ENCODE measurements around the gene CAMSAP1. TPM values are rescaled to one million over a fixed set of nuclear protein-coding genes. Genes with fewer than 3 reads are reported as not detected.

The CAMSAP1 gene
- total RNA-seq, 1 experiment from 2014 or later = 16.7 TPM

DNA sequence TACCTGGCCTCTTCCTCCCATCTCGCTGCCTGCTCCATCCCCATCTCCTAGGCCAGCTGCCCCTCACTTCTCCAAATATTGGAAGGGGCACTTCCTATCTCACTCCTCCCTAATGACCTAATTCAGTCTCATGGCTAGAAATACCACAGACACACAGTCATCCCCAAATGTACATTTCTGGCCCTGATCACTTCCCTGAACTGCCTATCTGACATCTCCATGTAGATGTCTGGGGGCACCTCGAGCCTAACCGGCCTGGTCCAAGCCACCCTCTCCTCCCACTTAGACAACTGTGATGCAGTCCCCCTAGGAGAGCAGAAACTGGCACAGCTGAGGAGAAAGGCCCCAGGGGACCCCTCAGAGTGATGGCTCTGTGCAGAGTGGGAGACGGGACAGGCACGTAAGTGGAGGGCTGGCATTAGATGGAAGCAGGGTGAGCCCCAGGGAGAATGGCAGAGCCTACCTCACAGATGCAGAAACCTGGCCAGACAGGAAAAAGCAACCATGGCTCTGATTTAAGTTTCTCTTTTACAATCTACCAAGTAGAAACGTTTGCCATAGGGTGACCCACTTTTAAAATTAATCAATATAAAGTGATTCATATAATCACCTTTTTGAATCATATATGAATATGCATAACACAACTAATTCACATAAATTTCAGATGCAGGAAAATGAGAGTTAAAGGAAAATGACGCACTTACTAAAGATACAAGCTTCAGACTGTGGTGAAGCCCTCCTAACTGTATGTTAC is 22.1 kb downstream of the CAMSAP1 start:
- Histone ChIP-seq H3F3A (ENCODE audit: insufficient read depth, low read depth) (no peaks in the 10 kb centered on the region), H3K4me2 (no peak overlapping the region), H3K36me3 (ENCODE audit: low read depth) (no peaks in the 10 kb centered on the region), H3K79me2 (ENCODE audit: low read depth) (no peaks in the 10 kb centered on the region), H3K9me2 (ENCODE audit: insufficient read depth) (no peaks in the 10 kb centered on the region), H2AFZ (no peak overlapping the region), H3K27ac (no peak overlapping the region), H3K27me3 (ENCODE audit: insufficient read depth, low read depth) (no peaks in the 10 kb centered on the region), H3K4me1 (replicated peaks; ENCODE audit: insufficient read depth) (no peaks in the 10 kb centered on the region), H3K4me3 (no peak overlapping the region), H3K9me3 (ENCODE audit: insufficient read depth, low read depth) (no peaks in the 10 kb centered on the region), H4K20me1 (ENCODE audit: insufficient read depth) (no peaks in the 10 kb centered on the region)
- intact Hi-C loops (cut with micrococcal nuclease; ENCODE audit: unreplicated experiment) = no loop called here
- ChIA-PET POLR2A (ENCODE audit: unreplicated experiment) (no interaction called here), CTCF (no interaction called here)
- no peak for DNase-seq
- BruUV-seq (replicated peaks) = no TSS peak
- TF ChIP-seq EZH2 (IDR thresholded peaks at IDR 0.05; ENCODE audit: low read depth) = no peak
- TF ChIP-seq, protein P1, sequence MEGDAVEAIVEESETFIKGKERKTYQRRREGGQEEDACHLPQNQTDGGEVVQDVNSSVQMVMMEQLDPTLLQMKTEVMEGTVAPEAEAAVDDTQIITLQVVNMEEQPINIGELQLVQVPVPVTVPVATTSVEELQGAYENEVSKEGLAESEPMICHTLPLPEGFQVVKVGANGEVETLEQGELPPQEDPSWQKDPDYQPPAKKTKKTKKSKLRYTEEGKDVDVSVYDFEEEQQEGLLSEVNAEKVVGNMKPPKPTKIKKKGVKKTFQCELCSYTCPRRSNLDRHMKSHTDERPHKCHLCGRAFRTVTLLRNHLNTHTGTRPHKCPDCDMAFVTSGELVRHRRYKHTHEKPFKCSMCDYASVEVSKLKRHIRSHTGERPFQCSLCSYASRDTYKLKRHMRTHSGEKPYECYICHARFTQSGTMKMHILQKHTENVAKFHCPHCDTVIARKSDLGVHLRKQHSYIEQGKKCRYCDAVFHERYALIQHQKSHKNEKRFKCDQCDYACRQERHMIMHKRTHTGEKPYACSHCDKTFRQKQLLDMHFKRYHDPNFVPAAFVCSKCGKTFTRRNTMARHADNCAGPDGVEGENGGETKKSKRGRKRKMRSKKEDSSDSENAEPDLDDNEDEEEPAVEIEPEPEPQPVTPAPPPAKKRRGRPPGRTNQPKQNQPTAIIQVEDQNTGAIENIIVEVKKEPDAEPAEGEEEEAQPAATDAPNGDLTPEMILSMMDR (conservative IDR thresholded peaks at IDR 0.05) = no peak

- H3K4me2 ChIP-seq = no peak overlapping the region
- BruUV-seq (replicated peaks) = no TSS peak
- no peak overlapping the region for H3K27ac ChIP-seq
- no peak overlapping the region for H3K4me3 ChIP-seq
- no peak overlapping the region for H2AFZ ChIP-seq
- H3K4me1 ChIP-seq (replicated peaks; ENCODE audit: insufficient read depth) = no peaks in the 10 kb centered on the region
- ChIA-PET POLR2A (ENCODE audit: unreplicated experiment) (no interaction called here), CTCF (no interaction called here)
- H4K20me1 ChIP-seq (ENCODE audit: insufficient read depth) = no peaks in the 10 kb centered on the region
- intact Hi-C loops (cut with micrococcal nuclease; ENCODE audit: unreplicated experiment) = no loop called here
- no peaks in the 10 kb centered on the region for H3K79me2 ChIP-seq (ENCODE audit: low read depth)
- H3F3A ChIP-seq (ENCODE audit: insufficient read depth, low read depth) = no peaks in the 10 kb centered on the region
- TF ChIP-seq EZH2 (IDR thresholded peaks at IDR 0.05; ENCODE audit: low read depth) = no peak
- TF ChIP-seq, protein P1 (conservative IDR thresholded peaks at IDR 0.05) = no peak
- no peaks in the 10 kb centered on the region for H3K9me2 ChIP-seq (ENCODE audit: insufficient read depth)
- no peaks in the 10 kb centered on the region for H3K9me3 ChIP-seq (ENCODE audit: insufficient read depth, low read depth)
- no peak for DNase-seq
- H3K27me3 ChIP-seq (ENCODE audit: insufficient read depth, low read depth) = no peaks in the 10 kb centered on the region
- no peaks in the 10 kb centered on the region for H3K36me3 ChIP-seq (ENCODE audit: low read depth)
These were observed 22.9 kb downstream of the CAMSAP1 start for GRCh38 chr9:135884328-135885035.

DNA sequence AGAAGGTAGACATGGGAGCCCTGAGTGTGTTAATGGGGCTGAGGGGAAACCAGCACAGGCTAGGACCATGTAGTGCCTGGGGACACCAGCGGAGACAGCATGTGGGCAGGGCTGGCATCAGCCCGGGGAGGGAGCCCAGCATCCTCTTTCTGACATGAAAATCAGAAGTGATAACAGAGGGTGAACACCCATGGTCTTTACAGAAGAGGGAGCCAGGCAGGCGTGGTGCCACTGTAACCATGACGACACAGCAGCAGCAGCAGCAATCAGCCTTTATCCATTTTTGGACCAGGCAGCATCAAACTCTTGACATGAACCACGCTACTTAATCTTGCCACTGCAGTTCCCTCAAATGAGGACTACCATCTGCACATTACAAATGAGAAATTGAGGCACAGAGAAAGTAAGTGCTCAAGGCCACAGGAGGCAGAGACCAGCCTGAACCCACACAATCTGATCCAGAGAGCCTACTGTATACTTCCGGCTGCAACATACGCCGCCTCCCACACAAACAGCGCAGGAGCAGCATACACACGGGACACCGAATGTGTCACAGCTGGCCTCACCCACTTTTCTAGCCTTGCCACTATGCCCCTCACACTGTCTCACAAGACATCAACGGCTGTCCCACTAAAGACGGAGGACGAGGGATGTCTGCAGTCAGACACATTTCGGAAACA is 23.8 kb downstream of the CAMSAP1 start:
- H4K20me1 ChIP-seq (ENCODE audit: insufficient read depth) = no peaks in the 10 kb centered on the region
- H3K9me2 ChIP-seq (ENCODE audit: insufficient read depth) = no peaks in the 10 kb centered on the region
- no peaks in the 10 kb centered on the region for H3F3A ChIP-seq (ENCODE audit: insufficient read depth, low read depth)
- no peak overlapping the region for H3K4me2 ChIP-seq
- no peaks in the 10 kb centered on the region for H3K36me3 ChIP-seq (ENCODE audit: low read depth)
- TF ChIP-seq, protein P1 (conservative IDR thresholded peaks at IDR 0.05) = no peak
- no peak for TF ChIP-seq EZH2 (IDR thresholded peaks at IDR 0.05; ENCODE audit: low read depth)
- no peaks in the 10 kb centered on the region for H3K4me1 ChIP-seq (replicated peaks; ENCODE audit: insufficient read depth)
- POLR2A ChIA-PET (ENCODE audit: unreplicated experiment) = no interaction called here
- no peaks in the 10 kb centered on the region for H3K79me2 ChIP-seq (ENCODE audit: low read depth)
- CTCF ChIA-PET = no interaction called here
- BruUV-seq (replicated peaks) = no TSS peak
- no peak overlapping the region for H3K4me3 ChIP-seq
- intact Hi-C loops (cut with micrococcal nuclease; ENCODE audit: unreplicated experiment) = no loop called here
- no peak for DNase-seq
- H3K9me3 ChIP-seq (ENCODE audit: insufficient read depth, low read depth) = no peaks in the 10 kb centered on the region
- H2AFZ ChIP-seq = no peak overlapping the region
- H3K27ac ChIP-seq = no peak overlapping the region
- H3K27me3 ChIP-seq (ENCODE audit: insufficient read depth, low read depth) = no peaks in the 10 kb centered on the region

Data from PC-9 (cell line).